ENCODE data around the gene RAB19. TPM values are rescaled to one million over a fixed set of nuclear protein-coding genes. Genes with fewer than 3 reads are reported as not detected.
"Not testable (repeated sequence)": the region's sequence is repeated elsewhere in the genome, so short reads cannot be mapped to it uniquely, and the experiment has no call there.

Gene RAB19
- total and polyA plus RNA-seq, 9 donors: 0.26 to 3.1 (median 1.2) TPM; not detected in 5

DNA sequence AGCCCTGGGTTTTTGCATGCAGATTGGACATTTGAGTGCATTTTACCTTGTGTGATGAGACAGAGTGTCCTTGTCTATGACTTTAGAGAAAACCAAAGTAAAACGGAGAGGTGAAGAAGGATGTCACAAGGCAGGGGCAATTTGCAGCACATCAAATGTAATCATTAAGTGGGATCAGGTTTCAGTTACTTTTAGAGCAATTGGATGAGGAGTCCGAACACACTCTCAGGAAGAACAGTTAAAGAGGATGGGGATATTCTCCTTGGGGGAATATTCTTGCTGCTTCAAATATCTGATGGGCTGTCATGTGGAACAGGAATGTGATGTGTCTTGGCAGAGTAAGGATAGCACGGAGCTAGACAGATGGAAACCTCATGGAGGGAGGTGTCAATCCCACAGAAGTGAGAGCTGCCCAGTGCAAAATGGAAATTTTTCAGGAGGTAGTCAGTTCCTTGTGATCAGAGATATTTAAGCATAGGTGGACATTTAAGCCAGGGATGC, 757 bp downstream of the RAB19 start:
- Histone ChIP-seq H3K27ac (no peak overlapping the region), H3K9me3 (no peaks in the 10 kb centered on the region), H3K27me3 (no peaks in the 10 kb centered on the region), H3K36me3 (no peaks in the 10 kb centered on the region), H3K4me1 (ENCODE audit: insufficient read depth) (no peaks in the 10 kb centered on the region), H3K4me3 (no peak overlapping the region)
- intact Hi-C loops (cut with DNase I): no loop called here
- no peak for DNase-seq
- 36 to 57% (median 50%) methylated on average over 3 of the region's 3 CpGs for WGBS, 3 donors
- TF ChIP-seq POLR2A (IDR thresholded peaks at IDR 0.05): no peak
- TF ChIP-seq EP300 (IDR thresholded peaks at IDR 0.05): no peak
- no peak for TF ChIP-seq CTCF (IDR thresholded peaks at IDR 0.05)

GRCh38 chr7:140415361-140415760, 11.5 kb downstream of the RAB19 start:
- 84 to 89% (median 88%) methylated on average over 3 of the region's 3 CpGs for WGBS, 3 donors
- Histone ChIP-seq H3K9me3 (no peaks in the 10 kb centered on the region), H3K4me3 (no peak overlapping the region), H3K36me3 (no peaks in the 10 kb centered on the region), H3K27ac (no peak overlapping the region), H3K27me3 (no peaks in the 10 kb centered on the region), H3K4me1 (ENCODE audit: insufficient read depth) (no peaks in the 10 kb centered on the region)
- DNase-seq: no peak
- no peak for TF ChIP-seq EP300 (IDR thresholded peaks at IDR 0.05)
- TF ChIP-seq POLR2A (IDR thresholded peaks at IDR 0.05): no peak
- TF ChIP-seq CTCF (IDR thresholded peaks at IDR 0.05): no peak
- intact Hi-C loops (cut with DNase I): no loop called here

- WGBS, 3 donors: 88 to 93% (median 91%) methylated on average over 9 of the region's 9 CpGs
- H3K4me3 ChIP-seq; H3K36me3 ChIP-seq; H3K27me3 ChIP-seq; H3K4me1 ChIP-seq (ENCODE audit: insufficient read depth); intact Hi-C loops (cut with DNase I); H3K27ac ChIP-seq; H3K9me3 ChIP-seq; DNase-seq: not testable (repeated sequence)
Observed at GRCh38 chr7:140415816-140416215, 12.0 kb downstream of the RAB19 start.

DNA sequence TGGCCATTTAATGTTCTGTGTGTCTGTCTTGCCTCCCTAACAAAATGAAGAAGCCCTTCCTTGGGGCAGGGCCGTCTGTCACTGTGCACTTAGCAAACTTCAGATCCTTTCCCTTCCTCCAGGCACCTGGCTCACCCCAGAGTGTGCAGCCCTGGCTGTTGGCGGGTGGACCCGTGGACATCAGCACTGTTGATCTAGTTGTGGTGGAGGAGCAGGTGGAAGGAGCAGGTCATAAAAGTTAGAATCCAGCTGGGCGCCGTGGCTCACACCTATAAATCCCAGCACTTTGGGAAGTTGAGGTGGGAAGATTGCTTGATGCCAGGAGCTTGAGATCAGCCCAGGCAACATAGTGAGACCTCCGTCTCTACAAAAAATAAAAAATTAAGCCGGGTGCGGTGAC, 12.7 kb downstream of the RAB19 start:
- Histone ChIP-seq H3K27ac (no peak overlapping the region), H3K4me3 (no peak overlapping the region), H3K27me3 (no peaks in the 10 kb centered on the region), H3K4me1 (ENCODE audit: insufficient read depth) (no peaks in the 10 kb centered on the region), H3K36me3 (no peaks in the 10 kb centered on the region), H3K9me3 (no peaks in the 10 kb centered on the region)
- DNase-seq: no peak
- 75 to 79% (median 75%) methylated on average over 8 of the region's 8 CpGs for WGBS, 3 donors
- TF ChIP-seq CTCF (IDR thresholded peaks at IDR 0.05) (no peak), POLR2A (IDR thresholded peaks at IDR 0.05) (no peak), EP300 (IDR thresholded peaks at IDR 0.05) (no peak)
- intact Hi-C loops (cut with DNase I): no loop called here

GRCh38 chr7:140417456-140418155, 13.7 kb downstream of the RAB19 start:
- Histone ChIP-seq H3K9me3 (no peaks in the 10 kb centered on the region), H3K27me3 (no peaks in the 10 kb centered on the region), H3K4me3 (no peak overlapping the region), H3K27ac (no peak overlapping the region), H3K36me3 (no peaks in the 10 kb centered on the region), H3K4me1 (ENCODE audit: insufficient read depth) (no peaks in the 10 kb centered on the region)
- no peak for TF ChIP-seq POLR2A (IDR thresholded peaks at IDR 0.05)
- TF ChIP-seq CTCF (IDR thresholded peaks at IDR 0.05): no peak
- TF ChIP-seq EP300 (IDR thresholded peaks at IDR 0.05): no peak
- 72 to 77% (median 76%) methylated on average over 8 of the region's 8 CpGs for WGBS, 3 donors
- DNase-seq: no peak
- intact Hi-C loops (cut with DNase I): no loop called here

GRCh38 chr7:140418156-140418472, 14.3 kb downstream of the RAB19 start:
- H3K27ac ChIP-seq; H3K4me1 ChIP-seq (ENCODE audit: insufficient read depth); H3K9me3 ChIP-seq; H3K4me3 ChIP-seq; H3K36me3 ChIP-seq; DNase-seq; intact Hi-C loops (cut with DNase I); H3K27me3 ChIP-seq: not testable (repeated sequence)
- 78 to 91% (median 80%) methylated on average over 5 of the region's 5 CpGs for WGBS, 3 donors
